Measurements from ENCODE around the gene MAP2K6. TPM values are rescaled to one million over a fixed set of nuclear protein-coding genes. Genes with fewer than 3 reads are reported as not detected.
A peak's percentile ranks its signal among the peaks of the same experiment; 100 is the strongest.

MAP2K6 gene
- total and polyA plus RNA-seq, 3 donors from 2014 or later = 2.6 to 2.8 (median 2.7) TPM

- WGBS, 2 donors = 83 to 93% methylated on average over 3 of the region's 3 CpGs
- Histone ChIP-seq H3K4me3 (no peak overlapping the region), H3K36me3 (ENCODE audit: low read depth, missing control alignments) (no peaks in the 10 kb centered on the region), H3K4me1 (no peaks in the 10 kb centered on the region), H3K27me3 (no peaks in the 10 kb centered on the region), H3K27ac (no peak overlapping the region), H3K9me3 (no peaks in the 10 kb centered on the region)
- DNase-seq = no peak
- intact Hi-C loops (cut with DNase I; ENCODE audit: low total_unique reads) = no loop called here
- no peak for TF ChIP-seq CTCF (IDR thresholded peaks at IDR 0.05)
Observed at GRCh38 chr17:69505740-69506139, 91.2 kb downstream of the MAP2K6 start.

GRCh38 chr17:69506489-69506888 lies 92.0 kb downstream of the MAP2K6 start:
- no peak for DNase-seq
- TF ChIP-seq CTCF (IDR thresholded peaks at IDR 0.05) = peak in 1 of 3 experiments; percentile 15
- no peak for TF ChIP-seq POLR2A (IDR thresholded peaks at IDR 0.05)
- no peaks in the 10 kb centered on the region for H3K27me3 ChIP-seq
- 93 to 98% methylated on average over 1 of the region's 1 CpG for WGBS, 2 donors
- no peaks in the 10 kb centered on the region for H3K36me3 ChIP-seq (ENCODE audit: low read depth, missing control alignments)
- H3K9me3 ChIP-seq = no peaks in the 10 kb centered on the region
- intact Hi-C loops (cut with DNase I; ENCODE audit: low total_unique reads) = no loop called here
- H3K4me1 ChIP-seq = no peaks in the 10 kb centered on the region
- no peak overlapping the region for H3K4me3 ChIP-seq
- no peak overlapping the region for H3K27ac ChIP-seq

GRCh38 chr17:69508814-69509213 lies 94.3 kb downstream of the MAP2K6 start:
- H3K27ac ChIP-seq = no peak overlapping the region
- no peak for TF ChIP-seq CTCF (IDR thresholded peaks at IDR 0.05)
- TF ChIP-seq POLR2A (IDR thresholded peaks at IDR 0.05) = no peak
- H3K9me3 ChIP-seq = no peaks in the 10 kb centered on the region
- intact Hi-C loops (cut with DNase I; ENCODE audit: low total_unique reads) = no loop called here
- DNase-seq = no peak
- no peaks in the 10 kb centered on the region for H3K36me3 ChIP-seq (ENCODE audit: low read depth, missing control alignments)
- H3K4me1 ChIP-seq = no peaks in the 10 kb centered on the region
- 100% methylated on average over 1 of the region's 1 CpG for WGBS, 2 donors
- H3K4me3 ChIP-seq = no peak overlapping the region
- no peaks in the 10 kb centered on the region for H3K27me3 ChIP-seq

- Histone ChIP-seq H3K27ac (no peak overlapping the region), H3K27me3 (no peaks in the 10 kb centered on the region), H3K4me1 (no peaks in the 10 kb centered on the region), H3K36me3 (ENCODE audit: low read depth, missing control alignments) (no peaks in the 10 kb centered on the region), H3K9me3 (no peaks in the 10 kb centered on the region), H3K4me3 (no peak overlapping the region)
- no peak for DNase-seq
- intact Hi-C loops (cut with DNase I; ENCODE audit: low total_unique reads) = no loop called here
- 71 to 75% methylated on average over 7 of the region's 7 CpGs for WGBS, 2 donors
- TF ChIP-seq POLR2A (IDR thresholded peaks at IDR 0.05) (no peak), CTCF (IDR thresholded peaks at IDR 0.05) (no peak)
Observed at GRCh38 chr17:69511250-69511649, 96.8 kb downstream of the MAP2K6 start.

- no peak for TF ChIP-seq POLR2A (IDR thresholded peaks at IDR 0.05)
- TF ChIP-seq CTCF (IDR thresholded peaks at IDR 0.05) = no peak
- Histone ChIP-seq H3K4me3 (no peak overlapping the region), H3K9me3 (no peaks in the 10 kb centered on the region), H3K4me1 (no peaks in the 10 kb centered on the region), H3K27ac (no peak overlapping the region), H3K27me3 (no peaks in the 10 kb centered on the region), H3K36me3 (ENCODE audit: low read depth, missing control alignments) (no peaks in the 10 kb centered on the region)
- intact Hi-C loops (cut with DNase I; ENCODE audit: low total_unique reads) = no loop called here
- DNase-seq = no peak
- WGBS, 2 donors = 87 to 91% methylated on average over 5 of the region's 5 CpGs
Observed at GRCh38 chr17:69512946-69513345, 98.4 kb downstream of the MAP2K6 start.
